ENCODE measurements around the gene NUDT1. TPM values are rescaled to one million over a fixed set of nuclear protein-coding genes. Genes with fewer than 3 reads are reported as not detected.

The NUDT1 gene
- total and polyA plus RNA-seq, 2 donors (not counting 3 experiments of a cell fraction or from before 2014, with no cell fraction given) = 23.9 to 25.9 TPM

DNA sequence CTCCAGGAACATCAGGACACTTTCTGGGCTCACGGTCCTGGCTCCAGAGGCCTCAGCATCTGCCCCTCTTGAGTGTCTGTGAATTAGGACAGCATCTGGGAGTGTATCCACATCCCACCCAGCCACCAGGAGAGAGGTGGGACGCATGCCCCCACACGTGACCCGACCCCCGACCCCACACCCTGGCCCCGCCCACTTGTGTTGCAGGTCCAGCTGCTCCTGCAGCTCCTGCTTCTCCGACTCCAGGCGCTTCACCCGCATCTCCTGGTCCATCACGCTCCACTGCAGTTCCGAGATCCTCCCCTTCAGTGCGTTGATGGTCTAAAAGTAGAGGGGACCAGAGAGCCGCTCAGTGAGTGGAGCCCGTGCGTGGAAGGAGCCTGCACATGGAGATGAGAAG lies 22.9 kb upstream of the NUDT1 start:
- Histone ChIP-seq H3K9me3 (replicated peaks; ENCODE audit: control insufficient read depth, insufficient read depth, low read length) (no peaks in the 10 kb centered on the region), H3K4me2 (ENCODE audit: insufficient read depth, low read length) (no peak overlapping the region), H3K9me1 (replicated peaks; ENCODE audit: control insufficient read depth, extremely low read depth, insufficient read depth, low read length) (no peaks in the 10 kb centered on the region), H3K79me2 (ENCODE audit: control insufficient read depth, insufficient read depth, low read length) (no peaks in the 10 kb centered on the region), H3K4me3 (replicated peaks in 1 of 3; ENCODE audit: insufficient read depth in 1 of 3, low read depth in 1 of 3, low read length in 3 of 3) (no peak overlapping the region), H3K9ac (replicated peaks; ENCODE audit: extremely low read depth, insufficient read depth, low read length) (no peak overlapping the region), H3K27ac (ENCODE audit: insufficient read depth, low read depth, low read length) (no peak overlapping the region), H3K4me1 (ENCODE audit: control insufficient read depth, extremely low read depth, insufficient read depth, low read length) (no peaks in the 10 kb centered on the region), H4K20me1 (replicated peaks; ENCODE audit: control insufficient read depth, extremely low read depth, insufficient read depth, low read length) (no peaks in the 10 kb centered on the region), H3K36me3 (ENCODE audit: control insufficient read depth in 2 of 2, extremely low read depth in 1 of 2, insufficient read depth in 2 of 2, low read length in 2 of 2) (peaks cover 8 to 47% of the 10 kb centered on the region in 2 experiments), H3K27me3 (ENCODE audit: control insufficient read depth in 2 of 2, insufficient read depth in 2 of 2, low read length in 2 of 2) (no peaks in the 10 kb centered on the region), H2AFZ (ENCODE audit: low read depth, low read length) (no peak overlapping the region)
- ChIA-PET POLR2A (no interaction called here), CTCF (no interaction called here)
- dilution Hi-C loops (cut with MboI; ENCODE audit: extremely low pct_ligation_motif_present, low sequenced_read_pairs) (no loop called here), intact Hi-C loops (cut with micrococcal nuclease) (no loop called here)
- TF ChIP-seq, protein P1, sequence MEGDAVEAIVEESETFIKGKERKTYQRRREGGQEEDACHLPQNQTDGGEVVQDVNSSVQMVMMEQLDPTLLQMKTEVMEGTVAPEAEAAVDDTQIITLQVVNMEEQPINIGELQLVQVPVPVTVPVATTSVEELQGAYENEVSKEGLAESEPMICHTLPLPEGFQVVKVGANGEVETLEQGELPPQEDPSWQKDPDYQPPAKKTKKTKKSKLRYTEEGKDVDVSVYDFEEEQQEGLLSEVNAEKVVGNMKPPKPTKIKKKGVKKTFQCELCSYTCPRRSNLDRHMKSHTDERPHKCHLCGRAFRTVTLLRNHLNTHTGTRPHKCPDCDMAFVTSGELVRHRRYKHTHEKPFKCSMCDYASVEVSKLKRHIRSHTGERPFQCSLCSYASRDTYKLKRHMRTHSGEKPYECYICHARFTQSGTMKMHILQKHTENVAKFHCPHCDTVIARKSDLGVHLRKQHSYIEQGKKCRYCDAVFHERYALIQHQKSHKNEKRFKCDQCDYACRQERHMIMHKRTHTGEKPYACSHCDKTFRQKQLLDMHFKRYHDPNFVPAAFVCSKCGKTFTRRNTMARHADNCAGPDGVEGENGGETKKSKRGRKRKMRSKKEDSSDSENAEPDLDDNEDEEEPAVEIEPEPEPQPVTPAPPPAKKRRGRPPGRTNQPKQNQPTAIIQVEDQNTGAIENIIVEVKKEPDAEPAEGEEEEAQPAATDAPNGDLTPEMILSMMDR (IDR thresholded peaks at IDR 0.05; ENCODE audit: extremely low read depth in 1 of 2, insufficient read depth in 1 of 2, low read depth in 1 of 2, low read length in 2 of 2) = no peak
- TF ChIP-seq POLR2AphosphoS5 (IDR thresholded peaks at IDR 0.05; ENCODE audit: insufficient read depth, low read depth, low read length) (no peak), FOS (IDR thresholded peaks at IDR 0.05; ENCODE audit: borderline replicate concordance, insufficient read depth, low read length) (no peak)
- TF ChIP-seq, protein P2, sequence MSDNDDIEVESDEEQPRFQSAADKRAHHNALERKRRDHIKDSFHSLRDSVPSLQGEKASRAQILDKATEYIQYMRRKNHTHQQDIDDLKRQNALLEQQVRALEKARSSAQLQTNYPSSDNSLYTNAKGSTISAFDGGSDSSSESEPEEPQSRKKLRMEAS (IDR thresholded peaks at IDR 0.05; ENCODE audit: insufficient read depth, insufficient read length) = no peak
- no peak for DNase-seq (ENCODE audit: low read depth, low spot score)
- FAIRE-seq = no peak
- BruUV-seq (replicated peaks) = no TSS peak

DNA sequence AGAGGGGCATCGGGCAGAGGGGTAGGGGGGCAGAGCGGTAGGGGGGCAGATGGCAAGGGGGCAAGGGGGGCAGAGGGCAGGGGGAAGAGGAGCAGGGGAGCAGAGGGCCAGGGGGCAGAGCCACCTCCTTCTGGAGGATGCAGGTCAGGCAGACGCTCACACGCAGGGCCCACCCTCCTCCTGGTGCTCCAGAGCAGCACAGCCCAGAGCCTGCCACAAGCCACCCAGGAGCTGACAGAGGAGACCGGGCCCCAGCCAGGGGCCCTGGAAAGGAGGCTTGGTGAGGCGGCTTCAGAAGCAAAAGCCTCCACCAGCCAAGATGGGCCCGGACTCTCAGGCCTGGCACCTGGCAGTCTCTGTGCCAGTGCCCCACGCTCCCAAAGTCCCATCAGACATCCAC lies 22.4 kb upstream of the NUDT1 start:
- no peak overlapping the region for H3K4me3 ChIP-seq (replicated peaks in 1 of 3; ENCODE audit: insufficient read depth in 1 of 3, low read depth in 1 of 3, low read length in 3 of 3)
- no peak overlapping the region for H3K4me2 ChIP-seq (ENCODE audit: insufficient read depth, low read length)
- FAIRE-seq (no peak), DNase-seq (ENCODE audit: low read depth, low spot score) (no peak)
- BruUV-seq (replicated peaks) = no TSS peak
- TF ChIP-seq MYC (IDR thresholded peaks at IDR 0.05; ENCODE audit: low read depth, low read length) (no peak), GATA2 (IDR thresholded peaks at IDR 0.05; ENCODE audit: insufficient read depth, insufficient read length, low read depth, low read length) (no peak), JUN (IDR thresholded peaks at IDR 0.05; ENCODE audit: borderline replicate concordance, insufficient read depth, insufficient read length, low read depth) (no peak), POLR2A (IDR thresholded peaks at IDR 0.05; ENCODE audit: low read depth, low read length) (no peak)
- TF ChIP-seq, protein P2 (IDR thresholded peaks at IDR 0.05; ENCODE audit: insufficient read depth, insufficient read length) = no peak
- TF ChIP-seq, protein P1 (IDR thresholded peaks at IDR 0.05; ENCODE audit: extremely low read depth in 1 of 2, insufficient read depth in 1 of 2, low read depth in 1 of 2, low read length in 2 of 2) = no peak
- intact Hi-C loops (cut with micrococcal nuclease) (no loop called here), dilution Hi-C loops (cut with MboI; ENCODE audit: extremely low pct_ligation_motif_present, low sequenced_read_pairs) (no loop called here)
- no peaks in the 10 kb centered on the region for H3K9me1 ChIP-seq (replicated peaks; ENCODE audit: control insufficient read depth, extremely low read depth, insufficient read depth, low read length)
- H3K9ac ChIP-seq (replicated peaks; ENCODE audit: extremely low read depth, insufficient read depth, low read length) = no peak overlapping the region
- H3K27ac ChIP-seq (ENCODE audit: insufficient read depth, low read depth, low read length) = no peak overlapping the region
- no peaks in the 10 kb centered on the region for H3K4me1 ChIP-seq (ENCODE audit: control insufficient read depth, extremely low read depth, insufficient read depth, low read length)
- H3K36me3 ChIP-seq (ENCODE audit: control insufficient read depth in 2 of 2, extremely low read depth in 1 of 2, insufficient read depth in 2 of 2, low read length in 2 of 2) = peaks cover 8 to 45% of the 10 kb centered on the region in 2 experiments
- no peaks in the 10 kb centered on the region for H3K27me3 ChIP-seq (ENCODE audit: control insufficient read depth in 2 of 2, insufficient read depth in 2 of 2, low read length in 2 of 2)
- H4K20me1 ChIP-seq (replicated peaks; ENCODE audit: control insufficient read depth, extremely low read depth, insufficient read depth, low read length) = no peaks in the 10 kb centered on the region
- POLR2A ChIA-PET = no interaction called here
- CTCF ChIA-PET = interaction anchor here (0.7 kb wide), 1 partner anchor 128 kb away, joined by 3 read pairs; no protein-coding TSS in a partner anchor
- no peaks in the 10 kb centered on the region for H3K9me3 ChIP-seq (replicated peaks; ENCODE audit: control insufficient read depth, insufficient read depth, low read length)
- no peak overlapping the region for H2AFZ ChIP-seq (ENCODE audit: low read depth, low read length)
- no peaks in the 10 kb centered on the region for H3K79me2 ChIP-seq (ENCODE audit: control insufficient read depth, insufficient read depth, low read length)

Data from endothelial cell of umbilical vein (primary cell).